Activated CD4-positive, alpha-beta T cell treated with anti-CD3 and anti-CD28 coated beads, Interleukin-2, amount 50 U/mL, for 24 hours (primary cell): ENCODE results near the gene CSTF3.

Experiments used
- DNase-seq, 2 donors: peaks; one replicate each; pipeline ENCODE4 v3.0.0-alpha.2; 2020; ENCODE audit warnings: low read depth in 1 of 2, low spot score in 1 of 2

Gene CSTF3

GRCh38 chr11:33044285-33044756 lies 117.0 kb downstream of the CSTF3 start:
- no peak for DNase-seq

GRCh38 chr11:33043221-33043830 lies 118.0 kb downstream of the CSTF3 start:
- no peak for DNase-seq

GRCh38 chr11:33040862-33041453 lies 120.3 kb downstream of the CSTF3 start:
- no peak for DNase-seq

GRCh38 chr11:33040033-33040861 lies 121.0 kb downstream of the CSTF3 start:
- DNase-seq: peak in 1 of 2 donors; percentile 43

GRCh38 chr11:33039274-33040032 lies 121.8 kb downstream of the CSTF3 start, which contains the start of gene TCP11L1:
Gene TCP11L1 (plus strand): TSS chr11:33039572. CDS start chr11:33043774, 4,202 bp downstream.
- peak; percentile 70 to 73 for DNase-seq

- no peak for DNase-seq
Observed at GRCh38 chr11:33035011-33035410, 126.3 kb downstream of the CSTF3 start.
